COR-L47 (cell line): ENCODE measurements around the gene PRAF2.

ENCODE experiments used
- DNase-seq: peaks from one replicate; lab custom pipeline; 2025; lab: John Stamatoyannopoulos, UW

Gene PRAF2

DNA sequence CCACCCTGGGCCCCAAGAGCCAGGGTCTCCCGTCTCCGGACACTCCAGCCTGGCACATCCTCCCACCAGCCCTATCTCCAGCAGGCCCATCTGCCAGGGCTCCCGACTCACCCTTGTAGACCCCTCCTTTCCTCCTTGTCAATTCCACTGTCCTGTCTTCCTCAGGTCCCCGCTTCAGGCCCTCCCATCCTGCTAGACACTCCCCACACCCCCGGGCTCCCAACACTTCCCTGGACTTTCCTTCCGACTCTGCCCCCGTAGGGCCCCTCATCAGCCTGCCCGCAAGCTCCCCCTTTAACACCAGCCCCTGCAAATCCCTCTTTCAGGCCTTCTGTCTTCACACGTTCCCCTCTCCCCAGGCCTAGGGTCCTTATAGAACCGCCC lies 1.1 kb downstream of the PRAF2 start:
- DNase-seq, result no peak

- DNase-seq, result no peak
Measured at GRCh38 chrX:49071877-49072711, 1.7 kb downstream of the PRAF2 start.

DNA sequence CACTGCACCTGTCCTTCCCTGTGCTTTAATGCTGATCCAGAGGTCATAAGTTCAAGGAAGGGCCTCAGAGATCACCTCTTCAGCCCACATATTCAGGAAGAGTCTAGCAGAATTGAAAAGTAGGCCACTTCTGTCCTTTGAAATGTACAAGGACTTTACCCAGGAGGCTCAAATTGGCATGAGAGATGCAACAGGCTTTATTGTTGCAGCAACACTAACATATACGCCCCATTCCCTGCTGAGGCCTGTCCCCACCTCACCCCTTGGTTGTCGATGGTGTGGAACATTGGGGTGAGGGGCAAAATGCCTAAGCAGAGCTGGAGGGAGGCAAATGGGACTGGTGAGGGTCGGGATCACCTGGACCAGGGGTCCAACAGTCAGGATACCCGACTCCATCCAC lies 2.8 kb downstream of the PRAF2 start:
- no peak for DNase-seq

- no peak for DNase-seq
Measured at GRCh38 chrX:49069038-49069437, 4.8 kb downstream of the PRAF2 start.

- no peak for DNase-seq
Measured at GRCh38 chrX:49067285-49068120, 6.3 kb downstream of the PRAF2 start.

DNA sequence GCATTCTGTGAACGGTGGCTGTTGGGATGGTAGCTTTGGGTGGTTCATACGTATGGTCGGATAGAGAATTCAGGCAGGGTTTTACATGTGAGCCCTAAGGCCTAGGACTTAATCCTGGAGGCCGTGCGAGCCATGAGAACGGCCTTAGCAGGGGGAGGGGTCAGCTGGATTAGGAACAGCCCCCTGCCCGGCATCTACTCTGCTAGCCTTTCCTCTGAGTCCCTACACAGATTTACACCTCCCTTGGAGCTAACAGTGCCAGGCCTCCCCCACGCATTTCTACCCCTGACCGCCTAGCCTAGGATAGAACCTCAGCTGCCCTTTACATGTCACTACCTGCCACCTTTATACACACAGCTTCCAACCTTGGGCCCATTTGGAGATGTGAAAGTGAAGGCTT lies 7.1 kb downstream of the PRAF2 start:
- DNase-seq, result no peak

GRCh38 chrX:49066278-49066677 lies 7.5 kb downstream of the PRAF2 start:
- DNase-seq, result no peak

GRCh38 chrX:49064735-49065134 lies 9.1 kb downstream of the PRAF2 start:
- DNase-seq, result no peak

DNA sequence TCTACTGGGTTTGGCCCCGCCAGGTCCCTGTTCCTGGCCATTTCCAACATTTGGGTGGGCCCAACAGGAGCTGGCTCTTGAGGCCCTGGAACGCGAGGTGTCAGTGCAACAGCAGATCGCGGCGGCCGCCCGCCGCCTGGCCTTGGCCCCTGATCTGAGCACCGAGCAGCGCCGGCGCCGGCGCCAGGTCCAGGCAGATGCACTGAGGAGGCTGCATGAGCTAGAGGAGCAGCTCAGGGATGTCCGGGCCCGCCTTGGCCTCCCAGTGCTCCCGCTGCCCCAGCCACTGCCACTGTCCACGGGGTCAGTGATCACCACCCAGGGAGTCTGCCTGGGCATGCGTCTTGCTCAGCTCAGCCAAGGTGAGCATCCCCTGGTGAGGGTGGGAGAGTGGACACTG lies 9.5 kb downstream of the PRAF2 start:
- DNase-seq, result no peak

GRCh38 chrX:49063715-49064114 lies 10.1 kb downstream of the PRAF2 start:
- no peak for DNase-seq

GRCh38 chrX:49061916-49062315 lies 11.9 kb downstream of the PRAF2 start:
- DNase-seq, result no peak

- DNase-seq, result no peak
Measured at GRCh38 chrX:49061490-49061889, 12.3 kb downstream of the PRAF2 start.

GRCh38 chrX:49060914-49061313 lies 12.9 kb downstream of the PRAF2 start:
- no peak for DNase-seq

GRCh38 chrX:49059681-49060085 lies 14.1 kb downstream of the PRAF2 start:
- no peak for DNase-seq

- no peak for DNase-seq
Measured at GRCh38 chrX:49059201-49059600, 14.6 kb downstream of the PRAF2 start.

GRCh38 chrX:49058794-49059193 lies 15.0 kb downstream of the PRAF2 start, which contains the start of gene CCDC120:
Gene CCDC120 (plus strand): TSS chrX:49058999. CDS start chrX:49062042, 3,043 bp downstream.
- DNase-seq, result no peak

DNA sequence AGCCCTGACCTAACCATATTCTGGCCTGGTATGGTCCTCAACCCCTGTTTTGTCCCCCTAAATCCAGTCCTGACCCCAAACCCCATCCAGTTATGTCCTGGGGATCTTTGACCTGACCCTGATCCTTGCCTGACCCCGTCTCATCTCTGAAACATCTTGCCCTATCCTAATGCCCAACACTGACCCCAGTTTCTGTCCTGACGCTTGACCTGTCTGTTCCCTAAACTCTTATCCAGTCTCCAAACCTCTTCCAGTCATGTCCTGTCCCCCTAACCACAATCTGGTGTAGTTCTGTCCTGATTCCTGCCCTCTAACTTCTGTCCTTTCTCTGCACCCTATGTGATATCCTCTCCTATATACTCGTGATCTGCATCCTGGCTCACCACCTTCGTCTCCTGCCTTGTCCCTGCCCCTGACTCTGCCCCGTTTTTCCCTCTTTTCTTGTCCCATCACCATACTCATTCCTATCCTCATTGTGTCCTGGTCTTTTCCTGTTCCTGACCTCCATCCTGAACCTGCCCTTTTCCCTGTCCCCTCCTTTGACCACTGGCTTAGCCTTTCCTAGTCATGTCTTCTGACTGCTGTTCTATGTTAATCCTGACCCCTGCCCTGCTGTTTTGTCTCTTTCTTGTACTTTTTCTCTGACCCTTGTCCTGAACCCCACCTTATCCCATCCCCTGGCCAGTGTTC lies 19.6 kb downstream of the PRAF2 start:
- DNase-seq, result no peak

DNA sequence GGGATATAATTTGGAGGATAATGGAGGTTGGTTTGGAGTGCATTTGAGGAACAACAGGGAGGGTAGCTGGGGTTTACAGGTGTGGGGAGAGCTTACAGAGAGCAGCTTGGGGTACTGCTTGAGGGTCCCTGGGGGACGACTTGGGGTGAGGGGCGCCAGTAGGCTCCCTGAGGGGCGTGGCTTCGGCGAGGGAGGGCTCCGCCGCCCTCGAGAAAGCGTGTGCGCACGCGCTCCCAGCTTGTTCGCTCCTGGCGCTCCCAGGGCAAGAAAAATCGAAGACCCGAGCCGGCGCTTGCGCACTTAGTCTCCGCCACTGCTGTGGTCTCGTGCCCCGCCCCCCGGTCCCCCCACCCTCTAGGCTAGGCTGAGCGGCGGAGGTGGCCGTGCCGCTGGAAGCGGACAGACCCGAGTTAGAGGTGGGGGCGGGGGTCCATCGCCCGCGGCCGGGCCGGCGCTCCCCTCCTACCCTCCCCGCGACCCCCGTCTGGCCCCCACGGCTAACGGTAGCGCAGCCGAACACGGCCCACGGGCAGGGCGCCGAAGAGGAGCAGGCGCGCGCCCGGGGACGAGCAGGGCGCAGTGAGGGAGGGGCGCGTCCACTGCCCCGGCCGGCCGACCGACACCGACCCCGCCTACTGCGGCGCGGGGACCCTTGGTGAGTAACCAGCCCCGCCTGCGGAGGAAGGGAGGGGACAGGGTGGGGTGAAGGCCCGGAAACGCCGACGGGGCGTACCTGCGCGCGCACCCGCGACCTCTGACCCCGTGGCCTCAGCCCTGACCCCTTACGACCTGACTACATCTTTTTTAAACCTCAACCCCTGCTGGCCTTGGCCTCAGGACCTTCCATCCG lies 20.4 kb downstream of the PRAF2 start:
- peak; percentile 75 for DNase-seq

- no peak for DNase-seq
Measured at GRCh38 chrX:49043987-49044281, 29.9 kb downstream of the PRAF2 start.

DNA sequence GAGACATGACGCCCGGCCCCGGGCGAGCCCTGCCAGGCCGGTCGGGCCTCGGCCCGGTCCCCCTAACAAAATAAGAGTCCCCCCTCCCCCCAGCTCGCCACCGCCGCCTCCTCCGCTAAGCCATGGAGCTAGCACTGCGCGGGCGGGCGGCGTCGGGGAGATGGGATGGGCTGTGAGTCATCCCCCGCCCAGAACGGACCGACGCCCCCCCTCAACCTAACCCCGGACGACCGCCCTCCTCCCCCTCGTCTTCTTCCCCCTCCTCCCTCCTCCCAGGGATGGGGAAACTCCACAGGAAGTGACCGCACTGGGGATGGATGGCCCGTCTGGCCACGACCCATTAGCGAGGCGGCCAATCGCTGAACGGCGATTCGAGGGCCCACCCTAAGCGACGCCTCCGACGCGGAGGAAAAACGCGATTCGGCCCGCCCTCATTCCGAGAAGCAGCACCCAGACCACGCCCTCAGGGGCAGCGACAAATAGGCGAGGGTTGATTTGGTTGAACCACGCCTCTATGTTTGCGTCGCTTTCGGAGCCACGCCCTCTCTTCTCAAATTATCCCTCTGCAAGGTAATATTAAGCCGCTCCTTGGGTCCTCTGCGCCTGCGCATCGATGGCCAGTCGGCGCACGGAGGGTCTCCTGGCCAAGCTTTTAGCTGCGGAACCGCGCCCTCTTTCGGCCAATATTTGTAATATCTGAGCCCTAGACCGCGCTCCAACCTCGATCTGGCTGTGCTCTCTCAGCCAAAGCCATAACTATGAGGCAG lies 30.4 kb downstream of the PRAF2 start, which contains the start of gene TFE3:
Gene TFE3, minus strand, starts transcription at position 138 of the 767 bp plus-strand sequence. Its CDS starts 131 bp downstream, at position 7.
- DNase-seq, result peak; percentile 97
